GM06990 (cell line): Measurements from ENCODE around the gene ASMTL.

Experiments
- DNase-seq: peaks from one replicate; pipeline ENCODE4 v3.0.0-alpha.2; 2011; ENCODE audit not compliant: insufficient read length; ENCODE audit errors: extremely low read depth
- H3K27me3 ChIP-seq: replicated peaks from 2 replicates; pipeline ENCODE4 v1.6.0; 2011; ENCODE audit warnings: low read length; ENCODE audit not compliant: control insufficient read depth, insufficient read depth
- H3K36me3 ChIP-seq: 2 replicates; pipeline ENCODE4 v1.5.1; 2011; ENCODE audit warnings: low read length; ENCODE audit not compliant: control insufficient read depth, insufficient read depth
- H3K4me3 ChIP-seq: replicated peaks from 2 replicates; pipeline ENCODE4 v1.5.1; 2011; ENCODE audit warnings: low read depth, mild to moderate bottlenecking, control low read depth, low read length
- TF ChIP-seq, protein P1 (sequence below): IDR thresholded peaks from 2 replicates; pipeline ENCODE4 v1.5.1; 2011; ENCODE audit warnings: low read length, control low read depth, mild to moderate bottlenecking, inconsistent platforms; ENCODE audit not compliant: insufficient read depth, poor library complexity, severe bottlenecking

ASMTL gene

GRCh38 chrX:1397001-1397400, 55.7 kb downstream of the ASMTL start:
- peaks cover 36% of the 10 kb centered on the region for H3K36me3 ChIP-seq
- TF ChIP-seq, protein P1, sequence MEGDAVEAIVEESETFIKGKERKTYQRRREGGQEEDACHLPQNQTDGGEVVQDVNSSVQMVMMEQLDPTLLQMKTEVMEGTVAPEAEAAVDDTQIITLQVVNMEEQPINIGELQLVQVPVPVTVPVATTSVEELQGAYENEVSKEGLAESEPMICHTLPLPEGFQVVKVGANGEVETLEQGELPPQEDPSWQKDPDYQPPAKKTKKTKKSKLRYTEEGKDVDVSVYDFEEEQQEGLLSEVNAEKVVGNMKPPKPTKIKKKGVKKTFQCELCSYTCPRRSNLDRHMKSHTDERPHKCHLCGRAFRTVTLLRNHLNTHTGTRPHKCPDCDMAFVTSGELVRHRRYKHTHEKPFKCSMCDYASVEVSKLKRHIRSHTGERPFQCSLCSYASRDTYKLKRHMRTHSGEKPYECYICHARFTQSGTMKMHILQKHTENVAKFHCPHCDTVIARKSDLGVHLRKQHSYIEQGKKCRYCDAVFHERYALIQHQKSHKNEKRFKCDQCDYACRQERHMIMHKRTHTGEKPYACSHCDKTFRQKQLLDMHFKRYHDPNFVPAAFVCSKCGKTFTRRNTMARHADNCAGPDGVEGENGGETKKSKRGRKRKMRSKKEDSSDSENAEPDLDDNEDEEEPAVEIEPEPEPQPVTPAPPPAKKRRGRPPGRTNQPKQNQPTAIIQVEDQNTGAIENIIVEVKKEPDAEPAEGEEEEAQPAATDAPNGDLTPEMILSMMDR: no peak

GRCh38 chrX:1395646-1396216, 57.0 kb downstream of the ASMTL start:
- no peaks in the 10 kb centered on the region for H3K27me3 ChIP-seq
- DNase-seq: no peak
- TF ChIP-seq, protein P1: no peak
- H3K36me3 ChIP-seq: peaks cover 29% of the 10 kb centered on the region
- H3K4me3 ChIP-seq: no peak overlapping the region

More at GRCh38 chrX:1397001-1397400, 55.7 kb downstream of the ASMTL start:
- no peak overlapping the region for H3K4me3 ChIP-seq
- no peaks in the 10 kb centered on the region for H3K27me3 ChIP-seq
- DNase-seq: no peak

DNA sequence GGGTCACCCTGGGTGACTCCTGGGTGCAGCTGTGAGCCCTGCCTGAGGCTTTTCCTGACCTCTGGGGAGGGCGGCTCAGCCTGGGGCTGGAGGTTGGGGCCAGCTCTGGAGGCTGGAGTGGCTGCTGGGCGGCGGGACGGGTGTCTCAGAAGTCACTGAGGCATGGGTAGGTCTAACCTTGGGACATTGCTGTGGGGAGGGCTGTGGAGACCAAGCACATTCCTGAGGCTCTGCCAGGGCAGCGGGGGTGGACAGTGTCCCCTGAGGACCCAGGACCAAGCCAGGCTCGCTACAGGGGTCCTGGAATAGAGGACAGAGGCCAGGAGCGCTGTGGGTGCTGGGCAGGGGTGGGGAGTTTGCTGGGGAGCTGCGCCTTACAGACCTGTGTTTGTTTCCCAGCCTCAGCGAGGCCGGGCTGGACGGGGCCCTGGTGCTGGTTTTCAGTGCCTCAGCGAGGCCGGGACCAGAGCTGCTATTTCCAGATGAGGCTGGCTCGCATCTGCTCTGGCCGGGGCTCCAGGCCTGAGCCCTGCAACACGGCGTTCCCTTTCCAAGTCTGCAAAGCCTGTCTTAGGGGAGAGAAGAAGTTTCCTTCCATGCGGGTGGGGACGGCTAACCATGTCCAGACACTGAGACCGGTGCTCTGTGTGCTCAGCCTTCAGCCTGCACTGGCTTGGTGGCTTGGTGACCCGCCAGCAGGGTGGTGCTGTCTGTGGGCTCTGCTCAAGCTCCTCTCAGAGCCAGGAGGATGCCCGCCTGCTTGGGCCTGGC, 57.8 kb downstream of the ASMTL start:
- Histone ChIP-seq H3K4me3 (no peak overlapping the region), H3K36me3 (peaks cover 30% of the 10 kb centered on the region), H3K27me3 (no peaks in the 10 kb centered on the region)
- TF ChIP-seq, protein P1: no peak
- DNase-seq: no peak

DNA sequence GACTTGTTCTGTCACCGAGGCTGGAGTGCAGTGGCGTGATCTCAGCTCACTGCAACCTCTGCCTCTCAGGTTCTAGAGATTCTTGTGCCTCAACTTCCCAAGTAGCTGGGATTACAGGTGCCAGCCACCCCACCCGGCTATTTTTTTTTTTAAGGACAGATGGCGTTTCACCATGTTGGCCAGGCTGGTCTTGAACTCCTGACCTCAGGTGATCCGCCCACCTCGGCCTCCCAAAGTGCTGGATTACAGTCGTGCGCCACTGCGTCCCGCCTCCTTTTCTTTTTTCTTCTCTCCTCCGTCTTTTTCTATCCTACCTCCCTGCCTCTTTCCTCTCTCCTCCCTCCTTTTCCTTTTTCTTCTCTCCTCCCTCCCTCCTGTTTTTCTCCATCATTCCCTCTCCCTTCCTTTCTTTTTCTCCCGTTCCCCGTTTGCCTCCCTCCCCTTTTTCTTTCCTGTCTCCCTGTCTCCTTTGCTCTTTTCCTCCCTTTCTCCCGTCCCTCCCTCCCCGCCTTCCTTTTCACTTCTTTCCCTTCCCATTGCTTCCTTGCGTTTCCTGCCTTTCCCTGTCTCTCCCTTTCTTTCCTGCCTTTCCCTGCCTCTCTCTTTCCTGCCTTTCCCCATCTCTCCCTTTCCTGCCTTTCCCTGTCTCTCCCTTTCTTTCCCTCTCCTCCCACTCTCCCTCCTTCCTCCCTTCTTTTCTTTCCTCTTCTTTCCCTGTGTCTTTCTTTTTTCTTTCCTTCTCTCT, 58.7 kb downstream of the ASMTL start:
- H3K4me3 ChIP-seq: peak overlapping the region; percentile 88
- H3K36me3 ChIP-seq: peaks cover 37% of the 10 kb centered on the region
- TF ChIP-seq, protein P1: no peak
- H3K27me3 ChIP-seq: no peaks in the 10 kb centered on the region
- DNase-seq: no peak

DNA sequence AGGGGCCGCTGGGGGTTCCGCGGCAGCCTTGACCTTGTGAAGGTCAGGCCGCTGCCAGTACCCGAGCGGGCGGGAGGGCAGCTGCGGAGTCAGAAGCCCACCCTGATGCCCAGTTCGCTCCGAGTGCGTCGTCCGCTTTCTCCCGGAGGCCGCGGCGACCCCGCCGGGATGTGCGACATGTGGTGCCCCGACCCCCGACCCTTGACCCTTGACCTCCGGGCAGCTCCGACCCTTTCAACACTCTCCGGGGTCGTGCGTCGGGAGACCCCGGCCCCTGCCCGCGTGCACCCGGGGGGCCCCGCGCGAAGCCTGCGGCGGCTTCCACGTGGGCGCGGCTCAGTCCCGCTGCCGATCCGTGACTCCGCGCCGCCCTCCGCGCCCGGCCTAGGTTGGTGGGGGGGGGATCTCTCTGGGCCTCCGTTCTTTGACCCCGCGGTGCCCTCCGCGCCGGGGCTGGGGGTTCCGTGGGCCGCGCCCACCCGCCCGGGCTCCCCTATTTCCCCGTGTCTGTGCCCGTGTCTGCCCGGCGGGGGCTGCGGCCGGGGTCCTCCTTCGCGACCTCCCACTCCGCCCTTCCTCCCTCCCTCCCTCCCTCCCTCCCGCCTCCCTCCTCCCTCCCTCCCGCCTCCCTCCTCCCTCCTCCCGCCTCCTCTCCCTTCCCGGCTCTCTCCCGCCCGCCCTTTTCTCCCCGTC, 60.2 kb downstream of the ASMTL start:
- TF ChIP-seq, protein P1: no peak
- peak overlapping the region; percentile 88 for H3K4me3 ChIP-seq
- H3K36me3 ChIP-seq: peaks cover 40% of the 10 kb centered on the region
- H3K27me3 ChIP-seq: no peaks in the 10 kb centered on the region
- no peak for DNase-seq
